ENCODE data around the gene GPBP1L1.

GRCh38 chr1:45583666-45584350 is 102.5 kb downstream of the GPBP1L1 start, which contains the start of gene NASP:
- TF ChIP-seq CTCF (conservative IDR thresholded peaks at IDR 0.05) (no peak), EZH2 (IDR thresholded peaks at IDR 0.05; ENCODE audit: low read depth) (no peak)
